ENCODE data around the gene FTCD.

The FTCD gene

DNA sequence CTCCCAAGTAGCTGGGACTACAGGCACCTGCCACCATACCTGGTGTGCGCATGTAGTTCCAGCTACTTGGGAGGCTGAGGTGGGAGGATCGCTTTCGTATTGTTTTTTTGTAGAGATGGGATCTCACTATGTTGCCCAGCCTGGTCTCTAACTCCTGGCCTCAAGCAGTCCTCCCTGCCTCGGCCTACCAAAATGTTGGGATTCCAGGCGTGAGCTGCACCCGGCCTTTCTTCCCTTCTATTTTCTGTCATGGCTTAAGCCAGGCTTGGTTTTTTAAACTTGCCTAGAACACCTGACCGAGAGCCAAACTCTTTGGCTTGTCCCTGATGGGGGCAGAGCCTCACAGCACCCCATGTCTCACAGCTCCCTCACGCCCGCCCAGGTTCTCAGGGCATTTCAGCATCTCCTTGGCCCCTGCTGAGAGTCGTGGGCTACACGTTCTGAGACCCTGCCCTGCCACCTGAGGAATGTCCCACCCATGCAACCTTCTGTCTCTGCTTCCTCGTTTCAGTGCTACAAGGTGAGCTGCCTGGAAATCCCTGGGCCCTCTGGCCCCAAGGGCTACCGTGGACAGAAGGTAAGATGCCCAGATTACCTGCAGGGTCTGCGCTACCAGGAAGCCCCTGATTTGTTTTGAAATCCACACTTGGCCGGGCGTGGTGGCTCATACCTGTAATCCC lies 41.7 kb downstream of the FTCD start:
- ATAC-seq (ENCODE audit: insufficient read depth, low read depth) (no peak), DNase-seq (no peak)

DNA sequence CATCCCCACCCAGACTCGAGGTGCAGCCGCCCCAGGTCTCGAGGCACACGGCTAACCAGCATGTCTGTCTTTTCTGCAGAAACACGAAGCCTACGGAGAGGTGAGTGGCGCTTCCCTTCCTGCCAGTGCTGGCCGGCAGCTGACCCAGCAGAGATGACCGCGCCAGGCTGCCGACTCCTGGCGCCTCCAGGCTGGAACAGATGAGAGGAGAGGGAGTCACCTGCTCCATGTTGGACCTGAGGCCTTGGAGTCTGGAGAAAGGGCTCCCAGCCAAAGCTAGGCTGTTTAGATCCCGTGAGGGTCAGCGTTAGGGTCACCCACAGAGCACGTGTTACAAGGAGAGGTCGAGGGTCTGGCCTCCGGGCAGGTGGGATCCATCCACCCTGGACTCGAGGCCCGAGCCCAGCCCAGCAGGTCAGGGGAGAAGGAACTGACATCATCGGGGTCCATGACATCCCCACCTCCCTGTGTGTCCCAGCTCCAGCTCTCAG lies 42.6 kb downstream of the FTCD start:
- peaks cover 11% of the 10 kb centered on the region for H3K9me3 ChIP-seq (ENCODE audit: insufficient read depth, low read length, severe bottlenecking)
- no peak overlapping the region for H3K4me2 ChIP-seq (ENCODE audit: insufficient read depth, low read length)
- ATAC-seq (ENCODE audit: insufficient read depth, low read depth) (no peak), DNase-seq (no peak)
- TF ChIP-seq, protein P1, sequence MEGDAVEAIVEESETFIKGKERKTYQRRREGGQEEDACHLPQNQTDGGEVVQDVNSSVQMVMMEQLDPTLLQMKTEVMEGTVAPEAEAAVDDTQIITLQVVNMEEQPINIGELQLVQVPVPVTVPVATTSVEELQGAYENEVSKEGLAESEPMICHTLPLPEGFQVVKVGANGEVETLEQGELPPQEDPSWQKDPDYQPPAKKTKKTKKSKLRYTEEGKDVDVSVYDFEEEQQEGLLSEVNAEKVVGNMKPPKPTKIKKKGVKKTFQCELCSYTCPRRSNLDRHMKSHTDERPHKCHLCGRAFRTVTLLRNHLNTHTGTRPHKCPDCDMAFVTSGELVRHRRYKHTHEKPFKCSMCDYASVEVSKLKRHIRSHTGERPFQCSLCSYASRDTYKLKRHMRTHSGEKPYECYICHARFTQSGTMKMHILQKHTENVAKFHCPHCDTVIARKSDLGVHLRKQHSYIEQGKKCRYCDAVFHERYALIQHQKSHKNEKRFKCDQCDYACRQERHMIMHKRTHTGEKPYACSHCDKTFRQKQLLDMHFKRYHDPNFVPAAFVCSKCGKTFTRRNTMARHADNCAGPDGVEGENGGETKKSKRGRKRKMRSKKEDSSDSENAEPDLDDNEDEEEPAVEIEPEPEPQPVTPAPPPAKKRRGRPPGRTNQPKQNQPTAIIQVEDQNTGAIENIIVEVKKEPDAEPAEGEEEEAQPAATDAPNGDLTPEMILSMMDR (IDR thresholded peaks at IDR 0.05; ENCODE audit: borderline replicate concordance, extremely low read depth, low read length, poor library complexity, severe bottlenecking) = no peak
- no peak for TF ChIP-seq EZH2 (IDR thresholded peaks at IDR 0.05; ENCODE audit: borderline replicate concordance, low read depth, low read length, severe bottlenecking)
- H3K36me3 ChIP-seq (ENCODE audit: insufficient read depth, low read length) = no peaks in the 10 kb centered on the region
- no peak overlapping the region for H3K27ac ChIP-seq (ENCODE audit: low read length)
- no peaks in the 10 kb centered on the region for H3K27me3 ChIP-seq (ENCODE audit: insufficient read depth, low read length, poor library complexity)
- H3K4me1 ChIP-seq (ENCODE audit: insufficient read depth, low read length) = no peaks in the 10 kb centered on the region
- H3K9ac ChIP-seq (ENCODE audit: low read depth, low read length) = no peak overlapping the region
- H2AFZ ChIP-seq (ENCODE audit: low read depth, low read length) = no peak overlapping the region
- no peak overlapping the region for H3K4me3 ChIP-seq (ENCODE audit: low read depth in 1 of 2, low read length in 2 of 2)
- no peaks in the 10 kb centered on the region for H3K79me2 ChIP-seq (ENCODE audit: insufficient read depth, low read length)
- H4K20me1 ChIP-seq (ENCODE audit: insufficient read depth, low read length) = no peaks in the 10 kb centered on the region

More for the DNA sequence above, 41.7 kb downstream of the FTCD start:
- Histone ChIP-seq H3K27me3 (ENCODE audit: insufficient read depth, low read length, poor library complexity) (no peaks in the 10 kb centered on the region), H2AFZ (ENCODE audit: low read depth, low read length) (no peak overlapping the region), H3K9me3 (ENCODE audit: insufficient read depth, low read length, severe bottlenecking) (peaks cover 5% of the 10 kb centered on the region), H4K20me1 (ENCODE audit: insufficient read depth, low read length) (no peaks in the 10 kb centered on the region), H3K36me3 (ENCODE audit: insufficient read depth, low read length) (no peaks in the 10 kb centered on the region), H3K9ac (ENCODE audit: low read depth, low read length) (no peak overlapping the region), H3K4me2 (ENCODE audit: insufficient read depth, low read length) (no peak overlapping the region), H3K4me3 (ENCODE audit: low read depth in 1 of 2, low read length in 2 of 2) (no peak overlapping the region), H3K79me2 (ENCODE audit: insufficient read depth, low read length) (no peaks in the 10 kb centered on the region), H3K27ac (ENCODE audit: low read length) (no peak overlapping the region), H3K4me1 (ENCODE audit: insufficient read depth, low read length) (no peaks in the 10 kb centered on the region)
- TF ChIP-seq EZH2 (IDR thresholded peaks at IDR 0.05; ENCODE audit: borderline replicate concordance, low read depth, low read length, severe bottlenecking) = no peak
- TF ChIP-seq, protein P1 (IDR thresholded peaks at IDR 0.05; ENCODE audit: borderline replicate concordance, extremely low read depth, low read length, poor library complexity, severe bottlenecking) = no peak

DNA sequence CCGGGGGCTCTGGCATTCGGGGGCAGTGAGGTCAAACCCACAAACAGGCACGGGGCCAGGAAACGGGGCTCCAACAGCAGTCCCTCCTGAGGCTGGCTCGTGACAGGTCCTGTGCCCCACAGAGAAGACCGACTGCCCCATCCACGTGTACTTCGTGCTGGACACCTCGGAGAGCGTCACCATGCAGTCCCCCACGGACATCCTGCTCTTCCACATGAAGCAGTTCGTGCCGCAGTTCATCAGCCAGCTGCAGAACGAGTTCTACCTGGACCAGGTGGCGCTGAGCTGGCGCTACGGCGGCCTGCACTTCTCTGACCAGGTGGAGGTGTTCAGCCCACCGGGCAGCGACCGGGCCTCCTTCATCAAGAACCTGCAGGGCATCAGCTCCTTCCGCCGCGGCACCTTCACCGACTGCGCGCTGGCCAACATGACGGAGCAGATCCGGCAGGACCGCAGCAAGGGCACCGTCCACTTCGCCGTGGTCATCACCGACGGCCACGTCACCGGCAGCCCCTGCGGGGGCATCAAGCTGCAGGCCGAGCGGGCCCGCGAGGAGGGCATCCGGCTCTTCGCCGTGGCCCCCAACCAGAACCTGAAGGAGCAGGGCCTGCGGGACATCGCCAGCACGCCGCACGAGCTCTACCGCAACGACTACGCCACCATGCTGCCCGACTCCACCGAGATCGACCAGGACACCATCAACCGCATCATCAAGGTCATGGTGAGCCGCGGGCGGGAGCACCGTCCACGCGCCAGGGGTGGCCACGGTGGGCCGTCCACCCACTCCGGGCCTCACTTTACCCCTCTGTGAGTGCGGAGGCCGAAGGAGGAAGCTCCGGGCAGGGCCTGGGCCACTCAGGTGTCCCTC lies 43.3 kb downstream of the FTCD start:
- no peak overlapping the region for H2AFZ ChIP-seq (ENCODE audit: low read depth, low read length)
- no peaks in the 10 kb centered on the region for H3K4me1 ChIP-seq (ENCODE audit: insufficient read depth, low read length)
- ATAC-seq (ENCODE audit: insufficient read depth, low read depth) (no peak), DNase-seq (no peak)
- H3K36me3 ChIP-seq (ENCODE audit: insufficient read depth, low read length) = no peaks in the 10 kb centered on the region
- TF ChIP-seq EZH2 (IDR thresholded peaks at IDR 0.05; ENCODE audit: borderline replicate concordance, low read depth, low read length, severe bottlenecking) = no peak
- TF ChIP-seq, protein P1 (IDR thresholded peaks at IDR 0.05; ENCODE audit: borderline replicate concordance, extremely low read depth, low read length, poor library complexity, severe bottlenecking) = no peak
- H3K27ac ChIP-seq (ENCODE audit: low read length) = no peak overlapping the region
- no peak overlapping the region for H3K4me2 ChIP-seq (ENCODE audit: insufficient read depth, low read length)
- H3K27me3 ChIP-seq (ENCODE audit: insufficient read depth, low read length, poor library complexity) = no peaks in the 10 kb centered on the region
- H3K79me2 ChIP-seq (ENCODE audit: insufficient read depth, low read length) = no peaks in the 10 kb centered on the region
- peaks cover 11% of the 10 kb centered on the region for H3K9me3 ChIP-seq (ENCODE audit: insufficient read depth, low read length, severe bottlenecking)
- H4K20me1 ChIP-seq (ENCODE audit: insufficient read depth, low read length) = no peaks in the 10 kb centered on the region
- H3K4me3 ChIP-seq (ENCODE audit: low read depth in 1 of 2, low read length in 2 of 2) = no peak overlapping the region
- no peak overlapping the region for H3K9ac ChIP-seq (ENCODE audit: low read depth, low read length)

All from DND-41 (cell line).